Transverse colon (tissue), 4 donors: ENCODE data around the gene AIF1L.

Experiments
- EP300 ChIP-seq: sonication (generic); formaldehyde crosslinking; IDR thresholded peaks from one replicate; pipeline ENCODE4 v1.6.1; 2017; ENCODE audit warnings: antibody characterized with exemption, low read depth
- POLR2A ChIP-seq: fragments of 450-650 bp; IDR thresholded peaks from one replicate; pipeline ENCODE4 v1.6.1; 2016; ENCODE audit warnings: antibody characterized with exemption, mild to moderate bottlenecking, moderate library complexity
- POLR2AphosphoS5 ChIP-seq, 3 donors: sonication (generic); formaldehyde crosslinking; IDR thresholded peaks; one replicate each; pipeline ENCODE4 v1.6.1; 2016; ENCODE audit warnings: antibody characterized with exemption in 3 of 3
- TF ChIP-seq, protein P1 (sequence below), 5 experiments: fragments of 200-600 bp in 3 of 5; fragments of 450-650 bp in 2 of 5; sonication (generic) in 3 of 5; IDR thresholded peaks; 1 replicate in 2 of 5; 2 replicates in 3 of 5; pipeline ENCODE4 v1.5.1; 2016 to 2017; ENCODE audit warnings: antibody characterized with exemption in 5 of 5, inconsistent platforms in 3 of 5, mild to moderate bottlenecking in 2 of 5, moderate library complexity in 1 of 5

DNA sequence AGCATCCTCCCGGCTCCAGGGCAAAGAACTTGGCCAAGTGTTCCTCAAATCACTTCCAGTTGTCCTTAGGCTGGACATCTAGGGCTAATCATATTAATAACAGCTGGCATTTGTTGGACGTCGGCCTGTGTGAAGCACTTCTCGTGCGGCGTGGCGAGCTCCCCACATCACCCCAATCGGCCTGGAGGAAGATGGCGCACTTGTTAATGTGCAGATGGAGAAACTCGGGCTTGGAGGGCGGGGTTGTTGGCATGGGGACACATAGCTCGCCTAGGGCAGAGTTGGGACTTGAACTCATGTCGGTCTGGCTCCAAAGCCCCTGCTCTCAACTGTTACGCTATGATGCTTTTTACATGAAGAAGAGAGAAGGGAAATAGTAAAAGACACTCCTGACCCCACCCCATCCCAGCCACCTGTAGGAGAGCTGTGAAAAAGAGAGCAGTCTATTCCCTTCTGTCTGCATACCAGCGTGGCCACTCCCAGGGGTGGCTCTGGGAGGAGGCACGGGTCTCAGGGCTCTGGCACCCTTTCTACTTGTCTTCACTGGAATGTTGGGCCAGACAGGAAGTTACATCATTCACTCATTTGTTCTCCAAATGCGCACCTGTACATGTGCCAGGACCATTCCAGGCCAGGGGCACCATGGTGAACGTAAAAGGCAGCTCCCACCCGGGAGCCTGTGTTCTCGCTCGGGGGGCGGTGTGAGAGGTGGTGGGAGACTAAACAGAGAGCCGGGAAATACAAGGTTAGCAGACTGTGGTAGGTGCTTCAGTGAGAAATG lies 16.2 kb downstream of the AIF1L start:
- TF ChIP-seq POLR2AphosphoS5 (IDR thresholded peaks at IDR 0.05) (no peak), POLR2A (no peak), EP300 (no peak)
- TF ChIP-seq, protein P1, sequence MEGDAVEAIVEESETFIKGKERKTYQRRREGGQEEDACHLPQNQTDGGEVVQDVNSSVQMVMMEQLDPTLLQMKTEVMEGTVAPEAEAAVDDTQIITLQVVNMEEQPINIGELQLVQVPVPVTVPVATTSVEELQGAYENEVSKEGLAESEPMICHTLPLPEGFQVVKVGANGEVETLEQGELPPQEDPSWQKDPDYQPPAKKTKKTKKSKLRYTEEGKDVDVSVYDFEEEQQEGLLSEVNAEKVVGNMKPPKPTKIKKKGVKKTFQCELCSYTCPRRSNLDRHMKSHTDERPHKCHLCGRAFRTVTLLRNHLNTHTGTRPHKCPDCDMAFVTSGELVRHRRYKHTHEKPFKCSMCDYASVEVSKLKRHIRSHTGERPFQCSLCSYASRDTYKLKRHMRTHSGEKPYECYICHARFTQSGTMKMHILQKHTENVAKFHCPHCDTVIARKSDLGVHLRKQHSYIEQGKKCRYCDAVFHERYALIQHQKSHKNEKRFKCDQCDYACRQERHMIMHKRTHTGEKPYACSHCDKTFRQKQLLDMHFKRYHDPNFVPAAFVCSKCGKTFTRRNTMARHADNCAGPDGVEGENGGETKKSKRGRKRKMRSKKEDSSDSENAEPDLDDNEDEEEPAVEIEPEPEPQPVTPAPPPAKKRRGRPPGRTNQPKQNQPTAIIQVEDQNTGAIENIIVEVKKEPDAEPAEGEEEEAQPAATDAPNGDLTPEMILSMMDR (IDR thresholded peaks at IDR 0.05): no peak
